GM10248 (cell line): Measurements from ENCODE around the gene TOMM20.

Experiments
- CTCF ChIA-PET: fragments of 300-600 bp; sonication (Branson Sonifier 250); formaldehyde crosslinking; extraction: SDS; loops from one replicate; lab custom pipeline; 2021; ENCODE audit warnings: antibody characterized with exemption; lab: Yijun Ruan, JAX
- POLR2A ChIA-PET: fragments of 350-650 bp; sonication (Branson Sonifier 250); formaldehyde crosslinking; extraction: SDS; loops from one replicate; lab custom pipeline; 2020; ENCODE audit warnings: antibody characterized with exemption; lab: Yijun Ruan, JAX
- DNase-seq: peaks from one replicate; pipeline ENCODE4 v3.0.0; 2012; ENCODE audit errors: extremely low spot score
- TF ChIP-seq, protein P1 (sequence below): IDR thresholded peaks from 2 replicates; pipeline ENCODE4 v1.5.1; 2012; ENCODE audit warnings: mild to moderate bottlenecking, low read depth; ENCODE audit errors: extremely low read depth, missing control alignments, control extremely low read depth

The TOMM20 gene

DNA sequence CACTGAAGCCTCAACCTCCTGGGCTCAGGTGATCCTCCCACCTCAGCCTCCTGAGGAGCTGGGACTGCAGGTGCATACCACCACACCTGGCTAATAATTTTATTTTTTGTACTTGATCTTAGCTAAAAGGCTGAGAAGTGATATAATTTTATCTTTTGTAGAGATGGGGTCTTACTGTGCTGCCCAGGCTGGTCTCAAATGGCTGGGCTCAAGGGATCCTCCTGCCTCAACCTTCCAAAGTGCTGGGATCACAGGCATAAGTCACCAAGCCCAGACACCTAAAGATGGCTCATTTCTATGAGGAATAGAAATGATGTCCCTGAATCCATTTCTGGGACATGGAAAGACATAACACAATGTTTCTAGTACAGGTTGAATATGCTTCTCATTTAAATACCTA, 57.8 kb downstream of the TOMM20 start:
- POLR2A ChIA-PET: no interaction called here
- no peak for DNase-seq
- CTCF ChIA-PET: interaction anchor here (1.7 to 4.9 kb wide), 3 partner anchors 13 to 21 kb away, joined by 5 to 30 read pairs (median 5); no protein-coding TSS in a partner anchor
- TF ChIP-seq, protein P1, sequence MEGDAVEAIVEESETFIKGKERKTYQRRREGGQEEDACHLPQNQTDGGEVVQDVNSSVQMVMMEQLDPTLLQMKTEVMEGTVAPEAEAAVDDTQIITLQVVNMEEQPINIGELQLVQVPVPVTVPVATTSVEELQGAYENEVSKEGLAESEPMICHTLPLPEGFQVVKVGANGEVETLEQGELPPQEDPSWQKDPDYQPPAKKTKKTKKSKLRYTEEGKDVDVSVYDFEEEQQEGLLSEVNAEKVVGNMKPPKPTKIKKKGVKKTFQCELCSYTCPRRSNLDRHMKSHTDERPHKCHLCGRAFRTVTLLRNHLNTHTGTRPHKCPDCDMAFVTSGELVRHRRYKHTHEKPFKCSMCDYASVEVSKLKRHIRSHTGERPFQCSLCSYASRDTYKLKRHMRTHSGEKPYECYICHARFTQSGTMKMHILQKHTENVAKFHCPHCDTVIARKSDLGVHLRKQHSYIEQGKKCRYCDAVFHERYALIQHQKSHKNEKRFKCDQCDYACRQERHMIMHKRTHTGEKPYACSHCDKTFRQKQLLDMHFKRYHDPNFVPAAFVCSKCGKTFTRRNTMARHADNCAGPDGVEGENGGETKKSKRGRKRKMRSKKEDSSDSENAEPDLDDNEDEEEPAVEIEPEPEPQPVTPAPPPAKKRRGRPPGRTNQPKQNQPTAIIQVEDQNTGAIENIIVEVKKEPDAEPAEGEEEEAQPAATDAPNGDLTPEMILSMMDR: no peak

DNA sequence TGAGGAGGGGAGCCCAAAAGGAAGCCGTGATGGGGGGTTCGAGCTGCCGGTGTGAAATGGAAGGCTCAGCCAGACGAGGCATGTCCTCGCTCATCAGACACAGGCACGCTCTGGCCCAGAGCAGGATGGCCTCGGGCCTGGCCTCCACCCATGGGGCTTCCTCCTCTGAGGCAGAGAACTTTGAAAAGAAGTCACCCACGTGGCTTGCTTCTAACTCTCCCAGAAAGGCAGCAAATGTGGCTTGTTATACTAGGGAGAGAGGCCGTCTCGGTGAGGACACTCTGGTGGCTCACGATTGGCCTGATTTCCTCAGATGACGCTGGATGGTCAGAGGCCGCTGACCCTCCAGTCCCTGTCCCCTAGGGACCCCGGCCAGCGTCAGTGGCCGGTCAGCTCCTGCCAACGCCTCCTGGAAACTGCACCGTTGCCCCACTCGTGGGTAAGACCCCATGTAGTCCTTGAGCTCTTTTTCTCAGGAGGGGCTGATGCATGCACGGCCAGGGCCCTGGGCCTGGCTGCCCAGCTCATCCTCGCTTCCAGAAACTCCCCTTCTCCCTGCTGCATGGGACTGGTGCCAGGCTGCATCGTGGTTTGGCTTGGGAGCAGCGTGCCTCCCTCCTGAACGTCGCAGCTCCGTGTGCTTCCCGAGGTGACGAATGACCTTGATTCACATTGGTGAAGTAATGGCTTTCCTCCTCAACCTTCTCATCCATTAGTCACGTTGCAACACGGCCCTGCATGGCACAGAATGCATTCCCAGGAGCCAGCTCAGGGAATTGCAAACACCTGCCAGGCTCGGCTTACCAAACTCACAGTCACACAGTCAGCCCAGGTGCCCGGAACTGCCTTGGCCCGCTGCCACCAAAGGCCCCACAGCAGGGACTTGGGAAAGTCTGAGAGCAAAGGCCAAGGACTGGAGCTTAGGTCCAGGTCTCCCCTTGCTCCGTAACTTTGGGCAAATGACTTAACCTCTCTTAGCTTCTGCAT, 58.8 kb downstream of the TOMM20 start:
- ChIA-PET CTCF (interaction anchor here (0.7 to 4.9 kb wide), 5 partner anchors 14 to 20 kb away, joined by 3 to 30 read pairs (median 4); no protein-coding TSS in a partner anchor), POLR2A (interaction anchor here (1.0 kb wide), 1 partner anchor 18 kb away, joined by 3 read pairs; no protein-coding TSS in a partner anchor)
- TF ChIP-seq, protein P1: no peak
- no peak for DNase-seq

DNA sequence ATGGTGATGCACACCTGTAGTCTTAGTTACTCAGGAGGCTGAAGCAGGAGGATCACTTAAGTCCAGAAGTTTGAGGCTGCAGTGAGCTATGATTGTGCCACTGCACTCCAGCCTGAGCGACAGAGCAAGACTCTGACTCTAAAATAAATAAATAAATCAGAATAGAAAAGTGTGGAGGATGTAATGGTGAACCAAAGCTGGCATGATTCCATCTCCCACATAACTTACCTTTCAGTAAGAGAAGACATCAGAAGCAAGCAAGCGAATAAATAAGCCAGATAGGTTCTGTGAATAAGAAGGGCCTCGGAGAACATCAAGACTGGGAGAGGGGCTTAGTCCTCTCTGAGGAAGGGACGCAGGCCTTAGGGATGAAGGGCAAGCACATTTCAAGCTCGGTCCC, 59.5 kb downstream of the TOMM20 start:
- no peak for DNase-seq
- ChIA-PET POLR2A (no interaction called here), CTCF (interaction anchor here (1.1 to 2.2 kb wide), 3 partner anchors 15 to 20 kb away, joined by 3 to 5 read pairs (median 4); no protein-coding TSS in a partner anchor)
- TF ChIP-seq, protein P1: no peak

DNA sequence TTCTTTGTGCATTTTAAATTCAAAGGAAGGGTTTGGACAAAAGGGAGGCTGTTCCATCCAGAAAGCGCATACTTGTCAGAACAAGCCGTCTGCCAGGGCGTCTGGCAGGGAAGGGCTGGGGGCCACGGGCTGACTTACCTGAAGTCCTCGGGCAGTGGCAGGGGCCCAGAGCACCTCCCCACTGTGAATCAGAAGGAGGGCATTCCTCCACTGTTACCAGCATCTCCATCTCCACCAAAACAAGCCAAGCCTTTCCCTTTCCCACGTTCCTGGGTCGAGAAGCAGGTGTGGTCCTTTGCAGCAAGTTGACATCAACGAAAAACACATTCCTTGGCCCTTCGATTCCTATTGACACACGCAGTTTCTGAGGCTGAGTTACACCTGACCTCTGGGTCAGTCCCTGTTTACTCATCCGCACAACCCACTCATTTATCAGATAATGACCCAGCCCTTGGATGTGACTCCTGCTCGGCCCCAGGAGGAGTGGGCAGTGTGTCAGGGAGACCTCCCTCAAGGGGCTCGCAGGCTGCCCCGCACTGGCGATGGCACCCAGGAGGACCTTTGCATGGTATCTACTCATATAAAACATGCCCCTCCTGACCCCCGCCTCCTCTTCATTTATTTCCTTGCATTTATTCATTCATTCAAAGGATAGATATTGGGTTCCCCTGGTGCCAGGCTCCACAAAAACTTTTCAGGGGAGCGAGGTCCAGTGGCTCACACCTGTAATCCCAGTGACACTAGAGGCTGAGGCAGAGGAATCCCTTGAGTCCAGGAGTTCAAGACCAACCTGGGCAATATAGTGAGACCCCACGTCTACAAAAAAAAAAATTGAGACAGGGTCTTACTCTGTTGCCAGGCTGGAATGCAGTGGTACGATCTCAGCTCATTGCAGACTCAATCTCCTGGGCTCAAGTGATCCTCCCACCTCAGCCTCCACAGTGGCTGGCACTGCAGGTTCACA, 60.2 kb downstream of the TOMM20 start:
- ChIA-PET CTCF (interaction anchor here (1.1 to 2.2 kb wide), 6 partner anchors 11 to 348 kb away, joined by 3 to 5 read pairs (median 4); no protein-coding TSS in a partner anchor), POLR2A (no interaction called here)
- TF ChIP-seq, protein P1: no peak
- DNase-seq: no peak

DNA sequence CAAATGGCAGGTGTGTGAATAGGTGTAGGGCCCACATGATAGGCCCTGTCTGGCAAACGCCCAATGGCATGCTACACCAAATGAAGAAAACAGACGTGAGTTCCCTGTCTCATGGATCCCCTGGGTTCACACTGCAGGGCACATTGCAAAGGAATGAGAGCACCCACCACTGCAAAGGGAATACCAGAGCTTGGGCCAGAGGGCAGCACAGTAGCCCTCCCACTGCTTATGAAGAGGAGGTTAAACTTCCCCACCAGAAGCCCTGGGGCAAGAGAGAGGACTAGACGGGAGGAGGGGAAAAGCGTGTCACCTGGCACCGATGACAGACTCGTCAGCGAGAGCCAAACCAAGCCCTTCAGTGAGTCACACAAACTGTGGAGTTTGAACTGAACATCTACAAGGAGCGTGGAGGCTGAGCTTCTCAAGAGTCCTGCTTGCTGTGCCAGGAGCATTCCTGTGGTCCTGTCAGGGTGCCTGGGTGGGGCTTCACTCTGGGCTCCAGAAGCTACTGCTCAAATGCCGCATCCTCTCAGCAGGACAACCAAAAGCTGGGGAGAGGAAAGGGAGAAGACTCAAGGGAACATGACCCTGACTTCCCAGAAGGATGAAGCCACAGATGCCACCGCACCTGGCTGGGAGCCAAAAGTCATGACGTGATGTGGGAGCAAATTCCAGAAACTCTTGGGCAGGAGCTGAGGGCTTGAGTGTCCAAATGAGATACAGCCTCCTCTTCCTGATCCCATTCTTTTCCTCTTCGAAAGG, 61.1 kb downstream of the TOMM20 start:
- CTCF ChIA-PET: interaction anchor here (1.1 to 2.1 kb wide), 4 partner anchors 12 to 349 kb away, joined by 4 to 5 read pairs (median 4); no protein-coding TSS in a partner anchor
- POLR2A ChIA-PET: no interaction called here
- TF ChIP-seq, protein P1: no peak
- no peak for DNase-seq
